Measurements from ENCODE around the gene SLC15A4. TPM values are rescaled to one million over a fixed set of nuclear protein-coding genes. Genes with fewer than 3 reads are reported as not detected.
"Not testable (repeated sequence)": the region's sequence is repeated elsewhere in the genome, so short reads cannot be mapped to it uniquely, and the experiment has no call there.

SLC15A4 gene
- total RNA-seq, 1 donor from 2014 or later = 24.6 TPM

GRCh38 chr12:128856035-128856790, 32.5 kb upstream of the SLC15A4 start:
- no peaks in the 10 kb centered on the region for H3K36me3 Mint-ChIP-seq
- no peak for DNase-seq (ENCODE audit: extremely low spot score, unreplicated experiment)
- no peaks in the 10 kb centered on the region for H3K9me3 Mint-ChIP-seq
- H3K4me1 Mint-ChIP-seq (ENCODE audit: unreplicated experiment) = peaks cover 2% of the 10 kb centered on the region
- TF ChIP-seq CTCF (conservative IDR thresholded peaks at IDR 0.05) = no peak
- no peak overlapping the region for H3K4me3 Mint-ChIP-seq
- H3K27ac Mint-ChIP-seq = no peak overlapping the region
- peaks cover 43% of the 10 kb centered on the region for H3K27me3 Mint-ChIP-seq

GRCh38 chr12:128853600-128854197, 29.9 kb upstream of the SLC15A4 start:
- peaks cover 56% of the 10 kb centered on the region for H3K27me3 Mint-ChIP-seq

GRCh38 chr12:128852885-128853599, 29.3 kb upstream of the SLC15A4 start, which contains the start of gene GLT1D1:
Gene GLT1D1 (plus strand): TSS chr12:128853478. CDS start chr12:128853582, 104 bp downstream.
- H3K27me3 Mint-ChIP-seq = peaks cover 56% of the 10 kb centered on the region
- no peak for DNase-seq (ENCODE audit: extremely low spot score, unreplicated experiment)
- H3K9me3 Mint-ChIP-seq = no peaks in the 10 kb centered on the region
- H3K4me1 Mint-ChIP-seq (ENCODE audit: unreplicated experiment) = no peaks in the 10 kb centered on the region
- H3K27ac Mint-ChIP-seq = no peak within 1 kb of the TSS
- peak within 1 kb of the TSS; percentile 85 for H3K4me3 Mint-ChIP-seq
- no peak for TF ChIP-seq CTCF (conservative IDR thresholded peaks at IDR 0.05)
- no peaks in the 10 kb centered on the region for H3K36me3 Mint-ChIP-seq

More at GRCh38 chr12:128853600-128854197, 29.9 kb upstream of the SLC15A4 start:
- no peak for TF ChIP-seq CTCF (conservative IDR thresholded peaks at IDR 0.05)
- DNase-seq (ENCODE audit: extremely low spot score, unreplicated experiment) = no peak
- no peaks in the 10 kb centered on the region for H3K4me1 Mint-ChIP-seq (ENCODE audit: unreplicated experiment)
- H3K27ac Mint-ChIP-seq = no peak overlapping the region
- H3K4me3 Mint-ChIP-seq = peak overlapping the region; percentile 85
- H3K9me3 Mint-ChIP-seq = no peaks in the 10 kb centered on the region
- H3K36me3 Mint-ChIP-seq = no peaks in the 10 kb centered on the region

GRCh38 chr12:128852026-128852698, 28.4 kb upstream of the SLC15A4 start:
- H3K27me3 Mint-ChIP-seq = peaks cover 53% of the 10 kb centered on the region
- no peaks in the 10 kb centered on the region for H3K9me3 Mint-ChIP-seq
- TF ChIP-seq CTCF (conservative IDR thresholded peaks at IDR 0.05) = no peak
- H3K4me3 Mint-ChIP-seq = no peak overlapping the region
- H3K4me1 Mint-ChIP-seq (ENCODE audit: unreplicated experiment) = no peaks in the 10 kb centered on the region
- DNase-seq (ENCODE audit: extremely low spot score, unreplicated experiment) = no peak
- no peaks in the 10 kb centered on the region for H3K36me3 Mint-ChIP-seq
- H3K27ac Mint-ChIP-seq = no peak overlapping the region

GRCh38 chr12:128851429-128851828, 27.7 kb upstream of the SLC15A4 start:
- not testable (repeated sequence) for H3K4me3 Mint-ChIP-seq; H3K9me3 Mint-ChIP-seq; H3K27ac Mint-ChIP-seq; H3K4me1 Mint-ChIP-seq (ENCODE audit: unreplicated experiment); DNase-seq (ENCODE audit: extremely low spot score, unreplicated experiment); H3K36me3 Mint-ChIP-seq
- H3K27me3 Mint-ChIP-seq = peaks cover 50% of the 10 kb centered on the region
